ENCODE results near the gene NCKAP5L.

Gene NCKAP5L

DNA sequence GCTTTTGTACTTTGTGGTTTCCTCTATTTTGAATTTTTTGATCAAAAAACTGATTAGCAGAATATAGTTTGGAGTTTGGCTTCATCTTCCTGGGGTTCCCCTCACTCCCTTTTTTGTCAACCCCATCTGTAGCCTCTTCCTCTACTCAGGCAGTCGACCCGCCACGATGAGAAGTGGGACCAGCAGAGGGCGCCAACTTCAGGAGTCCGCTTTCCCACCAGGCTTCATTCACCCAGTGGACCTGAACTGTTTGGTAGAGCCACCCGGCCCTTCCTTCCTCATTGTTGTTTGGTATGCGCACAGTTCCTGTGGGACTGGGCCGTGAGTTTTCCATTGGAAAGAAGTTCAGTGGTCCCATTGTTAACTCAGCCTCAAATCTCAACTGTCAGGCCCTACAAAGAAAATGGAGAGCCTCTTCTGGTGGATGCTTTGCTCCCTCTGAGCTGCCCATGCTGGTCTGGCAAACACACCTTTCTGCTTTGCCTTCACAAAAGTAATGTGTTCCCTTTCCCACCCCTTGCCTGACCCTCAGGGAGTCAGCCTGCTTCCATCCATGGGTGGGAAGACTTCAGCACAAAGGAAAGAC is 65.1 kb downstream of the NCKAP5L start:
- Histone ChIP-seq H3K27me3 (ENCODE audit: control insufficient read depth, insufficient read depth, low read length) (no peaks in the 10 kb centered on the region), H3K4me3 (ENCODE audit: low read depth, low read length) (no peak overlapping the region), H3K9me3 (ENCODE audit: control insufficient read depth, low read length) (no peaks in the 10 kb centered on the region), H3K4me1 (no peaks in the 10 kb centered on the region), H3K36me3 (ENCODE audit: control insufficient read depth, insufficient read depth, low read length) (no peaks in the 10 kb centered on the region), H3K79me2 (no peaks in the 10 kb centered on the region), H2AFZ (no peak overlapping the region), H3K9ac (no peak overlapping the region), H3K27ac (no peak overlapping the region), H3K4me2 (ENCODE audit: low read length) (no peak overlapping the region)
- TF ChIP-seq, protein P1, sequence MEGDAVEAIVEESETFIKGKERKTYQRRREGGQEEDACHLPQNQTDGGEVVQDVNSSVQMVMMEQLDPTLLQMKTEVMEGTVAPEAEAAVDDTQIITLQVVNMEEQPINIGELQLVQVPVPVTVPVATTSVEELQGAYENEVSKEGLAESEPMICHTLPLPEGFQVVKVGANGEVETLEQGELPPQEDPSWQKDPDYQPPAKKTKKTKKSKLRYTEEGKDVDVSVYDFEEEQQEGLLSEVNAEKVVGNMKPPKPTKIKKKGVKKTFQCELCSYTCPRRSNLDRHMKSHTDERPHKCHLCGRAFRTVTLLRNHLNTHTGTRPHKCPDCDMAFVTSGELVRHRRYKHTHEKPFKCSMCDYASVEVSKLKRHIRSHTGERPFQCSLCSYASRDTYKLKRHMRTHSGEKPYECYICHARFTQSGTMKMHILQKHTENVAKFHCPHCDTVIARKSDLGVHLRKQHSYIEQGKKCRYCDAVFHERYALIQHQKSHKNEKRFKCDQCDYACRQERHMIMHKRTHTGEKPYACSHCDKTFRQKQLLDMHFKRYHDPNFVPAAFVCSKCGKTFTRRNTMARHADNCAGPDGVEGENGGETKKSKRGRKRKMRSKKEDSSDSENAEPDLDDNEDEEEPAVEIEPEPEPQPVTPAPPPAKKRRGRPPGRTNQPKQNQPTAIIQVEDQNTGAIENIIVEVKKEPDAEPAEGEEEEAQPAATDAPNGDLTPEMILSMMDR (IDR thresholded peaks at IDR 0.05), result peak; percentile 71

DNA sequence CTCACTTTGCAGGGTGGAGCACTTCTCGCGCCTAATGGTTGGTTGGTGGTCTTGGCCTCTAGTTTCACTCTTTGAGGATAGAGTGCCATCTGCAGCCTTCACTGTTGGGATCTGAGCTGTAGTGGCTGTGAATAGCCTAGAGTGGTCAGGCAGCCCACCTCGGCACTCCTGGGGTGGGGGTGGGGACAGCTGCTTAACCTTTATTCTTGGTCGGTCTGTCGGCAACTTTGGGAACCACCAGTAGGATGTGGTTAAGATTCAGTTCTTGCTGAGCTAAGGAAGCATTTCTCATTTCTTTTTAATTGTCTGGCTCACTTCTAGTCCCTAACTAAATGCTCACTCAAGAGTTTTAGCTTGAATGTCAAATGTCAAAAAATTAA is 65.8 kb downstream of the NCKAP5L start:
- Histone ChIP-seq H3K4me1 (no peaks in the 10 kb centered on the region), H3K79me2 (no peaks in the 10 kb centered on the region), H3K4me2 (ENCODE audit: low read length) (no peak overlapping the region), H3K27me3 (ENCODE audit: control insufficient read depth, insufficient read depth, low read length) (no peaks in the 10 kb centered on the region), H3K9me3 (ENCODE audit: control insufficient read depth, low read length) (no peaks in the 10 kb centered on the region), H3K4me3 (ENCODE audit: low read depth, low read length) (no peak overlapping the region), H2AFZ (no peak overlapping the region), H3K27ac (no peak overlapping the region), H3K36me3 (ENCODE audit: control insufficient read depth, insufficient read depth, low read length) (no peaks in the 10 kb centered on the region), H3K9ac (no peak overlapping the region)
- TF ChIP-seq, protein P1 (IDR thresholded peaks at IDR 0.05), result no peak

DNA sequence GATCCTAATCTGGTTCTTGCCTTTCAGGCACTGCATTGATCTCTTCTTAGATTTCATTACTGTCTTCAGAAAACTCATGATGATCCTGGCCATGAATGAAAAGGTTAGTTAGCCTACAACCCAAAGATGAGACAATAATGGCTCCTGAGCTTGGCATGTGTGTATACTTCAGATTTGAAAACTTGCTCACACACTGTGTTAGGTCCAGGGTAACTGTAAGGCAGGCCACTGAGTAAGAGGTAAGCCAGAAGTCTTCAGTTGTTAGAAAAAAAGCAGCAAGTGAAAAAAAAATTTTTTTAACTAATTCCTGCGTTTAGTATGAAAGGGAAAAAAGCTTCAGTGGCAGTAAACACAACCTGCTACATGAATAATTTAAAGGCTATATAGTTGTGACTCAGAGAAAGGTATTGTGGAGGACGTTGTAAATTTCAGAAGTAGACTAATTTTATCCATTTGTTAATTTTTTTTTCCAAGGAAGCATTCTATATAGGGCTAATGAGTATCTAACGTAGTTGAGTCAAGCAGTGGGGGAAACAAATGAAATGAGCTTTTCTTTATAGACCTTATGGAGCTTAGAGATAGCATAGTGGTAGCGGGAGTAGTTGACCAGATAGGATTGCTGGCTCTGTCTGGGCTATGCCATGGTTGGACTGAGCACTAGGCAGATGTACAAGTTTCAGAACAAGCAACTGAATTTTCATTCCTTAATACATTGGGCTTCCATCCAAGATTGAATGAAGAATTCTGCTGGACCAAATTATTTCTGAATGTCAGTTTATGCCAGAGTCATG is 66.3 kb downstream of the NCKAP5L start:
- Histone ChIP-seq H3K4me2 (ENCODE audit: low read length) (no peak overlapping the region), H3K79me2 (peaks cover 2% of the 10 kb centered on the region), H3K27ac (no peak overlapping the region), H3K4me1 (no peaks in the 10 kb centered on the region), H3K9ac (no peak overlapping the region), H3K4me3 (ENCODE audit: low read depth, low read length) (no peak overlapping the region), H3K27me3 (ENCODE audit: control insufficient read depth, insufficient read depth, low read length) (no peaks in the 10 kb centered on the region), H2AFZ (no peak overlapping the region), H3K9me3 (ENCODE audit: control insufficient read depth, low read length) (no peaks in the 10 kb centered on the region), H3K36me3 (ENCODE audit: control insufficient read depth, insufficient read depth, low read length) (no peaks in the 10 kb centered on the region)
- TF ChIP-seq, protein P1 (IDR thresholded peaks at IDR 0.05), result no peak

DNA sequence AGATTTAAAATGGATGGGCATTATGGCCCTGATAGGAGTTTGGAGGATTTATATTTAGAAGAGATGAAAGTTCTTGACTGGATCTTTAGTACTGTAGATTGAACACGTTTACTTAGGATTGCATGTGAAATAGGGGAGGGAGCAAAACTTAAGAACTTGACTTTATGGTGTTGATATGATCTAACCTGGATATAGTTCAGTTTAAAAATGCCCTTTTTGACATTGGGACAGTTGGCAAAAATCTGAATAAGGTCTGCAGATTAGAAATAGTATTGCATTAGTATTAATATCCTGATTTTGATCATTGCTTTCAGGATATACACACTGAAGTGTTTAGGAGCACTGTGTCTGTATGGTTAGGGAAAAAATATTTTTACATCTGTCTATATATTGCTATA is 77.2 kb downstream of the NCKAP5L start:
- Histone ChIP-seq H3K27ac (no peak overlapping the region), H2AFZ (no peak overlapping the region), H3K27me3 (ENCODE audit: control insufficient read depth, insufficient read depth, low read length) (no peaks in the 10 kb centered on the region), H3K9me3 (ENCODE audit: control insufficient read depth, low read length) (no peaks in the 10 kb centered on the region), H3K36me3 (ENCODE audit: control insufficient read depth, insufficient read depth, low read length) (no peaks in the 10 kb centered on the region), H3K79me2 (peaks cover 81% of the 10 kb centered on the region), H3K4me2 (ENCODE audit: low read length) (peak overlapping the region; percentile 21), H3K4me1 (peaks cover 11% of the 10 kb centered on the region), H3K9ac (no peak overlapping the region), H3K4me3 (ENCODE audit: low read depth, low read length) (no peak overlapping the region)
- TF ChIP-seq, protein P1 (IDR thresholded peaks at IDR 0.05), result no peak
